AG04450 (cell line): ENCODE data around the gene IARS1. TPM values are rescaled to one million over a fixed set of nuclear protein-coding genes. Genes with fewer than 3 reads are reported as not detected.

ENCODE experiments used
- CTCF ChIA-PET: fragments of 300-600, 350-600 bp; formaldehyde crosslinking; extraction: SDS; loops from one replicate; lab custom pipeline; 2022; ENCODE audit warnings: antibody characterized with exemption, inconsistent platforms; lab: Charles Lee
- POLR2A ChIA-PET: fragments of 350-600 bp; formaldehyde crosslinking; extraction: SDS; loops from one replicate; lab custom pipeline; 2021; ENCODE audit warnings: antibody characterized with exemption, inconsistent platforms; lab: Yijun Ruan, JAX
- DNase-seq: peaks from one replicate; pipeline ENCODE4 v3.0.0-alpha.2; 2011; ENCODE audit warnings: low read depth, low spot score
- H3K27ac ChIP-seq: one replicate; pipeline ENCODE4 v1.5.1; 2012; ENCODE audit warnings: low read depth, low read length, control low read depth
- H3K27me3 ChIP-seq: one replicate; pipeline ENCODE4 v1.6.0; 2012; ENCODE audit warnings: low read length; ENCODE audit not compliant: control insufficient read depth, insufficient read depth
- H3K4me3 ChIP-seq: 2 replicates; pipeline ENCODE4 v1.5.1; 2011; ENCODE audit warnings: mild to moderate bottlenecking, low read depth, low read length, control low read depth
- H3K9me3 ChIP-seq: 2 replicates; pipeline ENCODE4 v1.5.1; 2012; ENCODE audit warnings: low read length; ENCODE audit not compliant: control insufficient read depth, insufficient read depth
- polyA plus RNA-seq: library from polyadenylated mRNA; depleted of rRNA; stranded (reverse); fragments of >200 nt; gene quantifications from 2 replicates; pipeline ENCODE4 v1.2.3, GENCODE V29; 2011
- TF ChIP-seq, protein P1 (sequence below): IDR thresholded peaks from 2 replicates; pipeline ENCODE4 v1.5.1; 2011; ENCODE audit warnings: low read depth, low read length, control low read depth, inconsistent platforms

Gene IARS1
- polyA plus RNA-seq, 1 experiment = 206 TPM

DNA sequence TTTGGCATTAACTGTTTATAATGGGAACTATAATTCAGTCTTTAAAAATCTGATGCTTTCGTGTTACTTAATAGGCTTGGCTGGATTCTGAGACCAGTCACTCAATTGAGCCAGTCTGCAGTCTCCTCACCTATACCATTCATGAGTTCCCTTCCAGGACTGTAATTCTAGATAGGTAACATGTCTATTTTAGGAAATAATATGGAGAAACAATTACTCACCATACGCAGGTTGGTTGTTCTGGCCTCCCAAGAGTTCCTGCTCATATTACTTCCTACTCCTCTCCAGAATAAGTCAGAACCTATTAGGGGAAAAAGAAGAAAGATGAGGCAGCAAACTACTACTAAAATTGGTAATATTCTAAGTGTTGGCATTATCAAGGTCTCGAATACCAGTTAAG is 4.5 kb upstream of the IARS1 start:
- no peaks in the 10 kb centered on the region for H3K9me3 ChIP-seq
- TF ChIP-seq, protein P1, sequence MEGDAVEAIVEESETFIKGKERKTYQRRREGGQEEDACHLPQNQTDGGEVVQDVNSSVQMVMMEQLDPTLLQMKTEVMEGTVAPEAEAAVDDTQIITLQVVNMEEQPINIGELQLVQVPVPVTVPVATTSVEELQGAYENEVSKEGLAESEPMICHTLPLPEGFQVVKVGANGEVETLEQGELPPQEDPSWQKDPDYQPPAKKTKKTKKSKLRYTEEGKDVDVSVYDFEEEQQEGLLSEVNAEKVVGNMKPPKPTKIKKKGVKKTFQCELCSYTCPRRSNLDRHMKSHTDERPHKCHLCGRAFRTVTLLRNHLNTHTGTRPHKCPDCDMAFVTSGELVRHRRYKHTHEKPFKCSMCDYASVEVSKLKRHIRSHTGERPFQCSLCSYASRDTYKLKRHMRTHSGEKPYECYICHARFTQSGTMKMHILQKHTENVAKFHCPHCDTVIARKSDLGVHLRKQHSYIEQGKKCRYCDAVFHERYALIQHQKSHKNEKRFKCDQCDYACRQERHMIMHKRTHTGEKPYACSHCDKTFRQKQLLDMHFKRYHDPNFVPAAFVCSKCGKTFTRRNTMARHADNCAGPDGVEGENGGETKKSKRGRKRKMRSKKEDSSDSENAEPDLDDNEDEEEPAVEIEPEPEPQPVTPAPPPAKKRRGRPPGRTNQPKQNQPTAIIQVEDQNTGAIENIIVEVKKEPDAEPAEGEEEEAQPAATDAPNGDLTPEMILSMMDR = no peak
- H3K4me3 ChIP-seq = no peak overlapping the region
- POLR2A ChIA-PET = no interaction called here
- CTCF ChIA-PET = interaction anchor here (0.8 to 1.2 kb wide), 2 partner anchors 19 to 26 kb away, joined by 3 read pairs; no protein-coding TSS in a partner anchor
- no peak for DNase-seq
- H3K27me3 ChIP-seq = no peaks in the 10 kb centered on the region
- H3K27ac ChIP-seq = no peak overlapping the region

DNA sequence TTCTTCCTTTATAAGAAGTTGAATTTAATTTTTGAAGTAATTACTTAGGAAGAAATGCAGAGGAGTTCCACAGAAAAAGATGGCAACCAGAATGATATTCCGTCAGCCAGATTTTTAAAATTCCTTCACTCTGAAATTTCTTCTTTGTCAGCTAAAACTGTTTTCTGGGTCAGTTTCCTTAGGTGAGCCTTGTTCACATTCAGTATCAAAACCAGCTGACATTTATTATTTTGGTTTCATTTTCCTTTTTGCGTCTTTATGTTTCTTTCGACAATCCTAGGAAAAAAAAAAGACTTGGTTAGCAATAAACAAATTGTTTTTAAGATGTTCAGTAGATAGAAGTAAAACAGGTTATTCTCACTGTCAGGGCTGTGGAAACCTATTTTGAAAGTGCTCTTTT is 4.1 kb upstream of the IARS1 start:
- POLR2A ChIA-PET = no interaction called here
- H3K27ac ChIP-seq = no peak overlapping the region
- no peaks in the 10 kb centered on the region for H3K27me3 ChIP-seq
- TF ChIP-seq, protein P1 = no peak
- H3K9me3 ChIP-seq = no peaks in the 10 kb centered on the region
- H3K4me3 ChIP-seq = no peak overlapping the region
- CTCF ChIA-PET = no interaction called here
- no peak for DNase-seq

DNA sequence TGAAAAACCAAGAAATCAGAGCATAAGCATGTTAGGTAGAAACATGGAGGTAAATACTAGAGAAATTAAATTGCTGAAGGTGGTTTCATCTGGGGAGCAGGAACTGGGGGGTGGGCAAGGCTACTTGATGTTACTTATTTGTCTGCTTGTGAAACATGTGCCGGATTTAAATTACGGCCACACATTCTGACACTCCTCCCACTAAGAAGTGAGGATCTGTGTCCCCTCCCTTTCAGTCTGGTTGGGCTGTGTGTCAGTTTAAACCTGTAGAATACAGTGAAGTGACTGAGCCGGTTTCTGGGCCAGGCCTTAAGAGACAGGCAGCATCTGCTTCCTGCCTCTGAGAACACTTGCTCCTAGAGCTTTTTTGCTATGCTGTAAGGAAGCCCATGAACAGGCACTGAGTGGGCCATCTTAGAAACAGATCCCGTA is 2.3 kb upstream of the IARS1 start:
- no peak for DNase-seq
- Histone ChIP-seq H3K27me3 (no peaks in the 10 kb centered on the region), H3K9me3 (no peaks in the 10 kb centered on the region), H3K4me3 (no peak overlapping the region), H3K27ac (no peak overlapping the region)
- POLR2A ChIA-PET = no interaction called here
- TF ChIP-seq, protein P1 = no peak
- CTCF ChIA-PET = interaction anchor here (1.0 to 1.6 kb wide), 2 partner anchors 156 to 157 kb away, joined by 3 to 4 read pairs; no protein-coding TSS in a partner anchor

DNA sequence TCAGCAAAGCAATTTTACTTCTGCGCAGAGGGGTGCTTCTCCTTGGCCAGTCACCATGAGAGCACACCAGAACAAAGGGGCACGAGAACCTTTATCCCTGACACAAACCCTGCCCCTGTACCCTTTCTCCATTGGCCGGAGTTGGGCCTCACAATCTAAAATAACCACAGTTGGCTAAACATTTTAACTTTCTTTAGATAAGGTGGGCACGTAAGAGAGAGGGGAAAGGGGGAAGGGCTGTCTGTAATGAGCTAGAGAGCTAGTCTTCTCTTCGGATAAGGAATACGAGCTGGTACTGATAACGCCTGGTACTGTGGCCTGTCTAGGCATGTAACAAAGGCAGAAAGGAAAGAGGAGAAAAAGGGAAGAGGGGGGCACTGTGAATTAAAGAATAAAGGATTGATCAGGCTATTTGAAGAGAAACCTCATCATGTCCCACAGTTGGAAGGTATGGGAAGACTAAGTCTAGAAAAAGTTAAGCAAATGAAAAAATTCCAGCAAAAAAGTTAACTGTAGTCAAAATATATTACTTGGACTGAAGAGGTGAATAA is 1.8 kb upstream of the IARS1 start:
- H3K9me3 ChIP-seq = no peaks in the 10 kb centered on the region
- no peak overlapping the region for H3K27ac ChIP-seq
- ChIA-PET POLR2A (no interaction called here), CTCF (interaction anchor here (0.5 to 1.6 kb wide), 3 partner anchors 82 to 157 kb away, joined by 3 to 11 read pairs (median 4); no protein-coding TSS in a partner anchor)
- no peak overlapping the region for H3K4me3 ChIP-seq
- no peaks in the 10 kb centered on the region for H3K27me3 ChIP-seq
- DNase-seq = no peak
- TF ChIP-seq, protein P1 = no peak

DNA sequence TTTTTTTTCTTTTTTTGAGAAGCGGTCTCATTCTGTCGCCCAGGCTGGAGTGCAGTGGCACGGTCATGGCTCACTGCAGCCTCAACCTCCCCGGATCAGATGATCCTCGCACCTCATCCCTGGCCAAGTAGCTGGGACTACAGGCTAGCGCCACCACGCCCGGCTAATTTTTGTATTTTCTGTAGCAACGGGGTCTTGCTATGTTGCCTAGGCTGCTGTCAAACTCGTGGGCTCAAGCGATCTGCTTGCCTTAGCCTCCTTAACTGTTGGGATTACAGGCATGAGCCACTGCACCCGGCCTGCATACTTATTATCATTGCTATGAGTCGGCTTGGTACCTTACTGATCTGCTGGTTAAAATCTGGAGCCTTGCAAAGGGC is 790 bp upstream of the IARS1 start:
- TF ChIP-seq, protein P1 = no peak
- DNase-seq = no peak
- H3K4me3 ChIP-seq = peak overlapping the region; percentile 88
- peak overlapping the region; percentile 90 for H3K27ac ChIP-seq
- no peaks in the 10 kb centered on the region for H3K9me3 ChIP-seq
- no peaks in the 10 kb centered on the region for H3K27me3 ChIP-seq
- ChIA-PET CTCF (interaction anchor here (1.3 kb wide), 1 partner anchor 154 kb away, joined by 11 read pairs; no protein-coding TSS in a partner anchor), POLR2A (no interaction called here)
